Measurements from ENCODE around the gene GIPC3.
"Not testable (repeated sequence)": the region's sequence is repeated elsewhere in the genome, so short reads cannot be mapped to it uniquely, and the experiment has no call there.

Gene GIPC3

GRCh38 chr19:3550947-3551791, 34.1 kb upstream of the GIPC3 start:
- DNase-seq = no peak

GRCh38 chr19:3551792-3552095, 33.5 kb upstream of the GIPC3 start:
- no peak for DNase-seq

DNA sequence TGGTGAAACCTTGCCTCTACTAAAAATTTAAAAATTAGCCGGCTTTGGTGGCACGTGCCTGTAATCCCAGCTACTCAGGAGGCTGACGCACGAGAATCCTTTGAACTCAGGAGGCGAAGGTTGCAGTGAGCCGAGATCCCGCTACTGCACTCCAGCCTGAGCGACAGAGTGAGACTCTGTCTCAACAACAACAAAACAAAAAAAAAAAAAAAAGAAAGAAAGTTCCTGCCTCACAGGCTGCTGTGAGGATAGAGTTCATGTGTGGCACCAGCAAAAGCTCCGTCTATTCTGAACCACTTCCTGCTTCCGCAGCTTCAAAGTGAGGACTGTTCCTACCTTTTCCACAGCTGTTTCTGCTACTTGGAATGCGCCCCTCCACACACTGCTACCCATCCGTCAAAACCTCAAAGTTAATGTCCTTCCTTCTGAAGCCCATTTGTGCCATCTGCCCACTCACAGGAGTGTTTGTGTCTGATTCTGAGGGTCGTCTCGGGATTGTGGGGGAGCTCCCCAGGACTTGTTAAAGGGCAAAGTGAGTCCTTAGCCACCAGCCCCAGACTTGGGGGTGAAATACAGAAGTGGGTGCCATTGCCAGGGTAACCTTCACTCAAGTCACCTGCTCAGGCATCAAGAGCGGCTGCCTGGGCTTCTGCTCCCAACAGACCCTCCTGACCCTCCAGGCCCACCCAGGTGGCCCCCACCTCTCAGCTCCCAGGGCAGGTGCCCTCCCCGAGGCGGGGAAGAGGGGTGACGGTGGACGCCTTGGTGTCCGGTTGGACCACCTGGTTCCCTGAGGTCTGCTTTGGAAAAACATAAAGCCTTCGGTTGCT, 30.8 kb upstream of the GIPC3 start:
- peak; percentile 70 for DNase-seq

DNA sequence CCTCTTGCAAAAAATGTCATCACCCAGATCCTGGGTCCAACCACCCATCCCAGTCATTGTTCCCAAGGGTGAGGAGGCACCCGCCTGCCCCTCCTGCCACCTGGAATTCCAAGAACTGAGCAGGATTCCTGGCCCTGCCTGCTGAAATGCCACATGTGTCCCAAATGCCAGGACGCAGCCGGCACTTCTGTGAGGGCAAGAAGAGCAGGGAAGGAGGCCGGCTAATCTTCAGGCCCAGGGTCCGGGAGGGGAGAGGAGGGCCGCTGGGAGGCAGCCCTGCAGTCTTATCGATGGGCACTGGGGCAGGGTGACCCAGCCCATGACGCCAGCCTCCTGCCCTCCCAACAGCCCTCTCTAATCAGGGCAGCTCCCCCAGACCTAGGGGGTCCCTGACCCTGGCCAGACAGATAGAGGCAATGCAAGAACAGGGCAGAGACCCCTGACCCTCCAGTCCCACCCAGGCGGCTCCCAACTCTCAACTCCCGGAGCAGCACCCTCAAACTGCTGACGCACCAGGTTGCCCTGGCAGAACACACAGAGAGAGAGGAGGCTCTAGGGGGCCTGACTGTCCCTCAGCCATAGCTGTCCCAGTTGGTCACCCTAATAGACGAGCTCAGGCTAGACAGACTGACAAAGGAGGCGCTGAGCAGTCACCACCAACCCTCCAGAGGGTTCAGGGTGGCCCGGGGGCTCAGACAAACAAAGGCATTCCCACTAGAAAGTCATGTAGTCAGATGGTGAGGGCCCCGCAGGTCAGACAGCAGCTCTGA, 29.4 kb upstream of the GIPC3 start:
- DNase-seq = no peak

- DNase-seq = no peak
These were observed 28.8 kb upstream of the GIPC3 start for GRCh38 chr19:3556423-3556977.

GRCh38 chr19:3556978-3557460, 28.3 kb upstream of the GIPC3 start:
- peak; percentile 58 for DNase-seq

- DNase-seq = peak; percentile 96
These were observed 27.6 kb upstream of the GIPC3 start, which contains the start of gene MFSD12 for GRCh38 chr19:3557461-3558248. Gene MFSD12, minus strand, starts transcription at chr19:3557586. Its CDS starts 183 bp downstream, at chr19:3557403.

DNA sequence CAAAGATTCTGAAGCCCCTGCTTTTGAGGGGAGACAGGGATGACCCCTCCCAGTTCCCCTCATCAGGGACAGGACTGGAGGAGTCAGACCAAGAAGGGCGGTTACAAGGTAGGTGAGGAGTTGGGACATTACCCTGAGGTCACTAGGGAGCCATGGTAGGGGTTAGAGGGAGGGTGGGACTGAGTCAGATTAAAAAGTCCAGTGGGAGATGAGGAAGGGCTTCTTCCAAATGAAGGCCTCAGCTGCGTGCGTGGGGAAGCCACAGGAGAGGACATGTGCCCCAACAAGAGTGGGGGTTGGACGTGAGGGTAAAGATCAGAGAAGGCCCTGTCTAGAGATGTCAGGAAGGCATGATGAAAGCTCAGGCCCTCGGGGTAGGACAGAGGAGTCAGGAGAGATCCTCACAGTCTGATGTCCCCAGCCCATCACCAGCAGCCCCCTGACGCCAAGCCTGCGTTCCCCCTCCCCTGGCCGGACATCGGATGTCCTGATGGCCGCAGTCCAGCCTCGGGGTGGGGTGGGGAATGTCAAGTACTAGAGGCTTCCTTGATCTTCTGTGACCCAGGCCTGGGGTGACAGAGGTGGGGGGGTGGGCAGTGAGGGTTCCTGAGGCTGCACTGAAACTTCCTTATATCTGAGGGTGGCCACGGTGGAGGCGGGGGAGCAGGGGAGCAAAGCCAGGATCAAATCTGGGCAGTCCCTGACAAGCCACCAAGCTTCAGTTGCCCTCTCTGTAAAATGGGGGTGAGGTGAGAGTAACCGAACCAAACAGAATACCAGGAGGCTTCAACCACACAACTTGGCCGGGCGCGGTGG, 21.4 kb upstream of the GIPC3 start:
- no peak for DNase-seq

DNA sequence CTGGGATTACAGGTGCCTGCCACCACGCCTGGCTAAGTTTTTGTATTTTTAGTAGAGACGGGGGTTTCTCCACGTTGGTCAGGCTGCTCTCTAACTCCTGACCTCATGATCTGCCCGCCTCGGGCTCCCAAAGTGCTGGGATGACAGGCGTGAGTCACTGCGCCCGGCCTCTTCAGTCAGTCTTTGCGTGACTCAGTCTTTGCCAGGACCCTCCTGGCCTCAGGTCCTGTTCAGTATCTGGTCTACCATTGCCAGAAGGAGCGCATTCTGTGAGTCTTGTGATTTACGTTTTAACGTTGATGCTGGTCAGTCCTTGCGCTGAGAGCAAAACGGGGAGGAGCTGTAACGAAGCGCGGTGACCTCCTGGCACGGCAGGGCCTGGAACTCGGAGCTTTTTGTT, 20.1 kb upstream of the GIPC3 start:
- DNase-seq = no peak

DNA sequence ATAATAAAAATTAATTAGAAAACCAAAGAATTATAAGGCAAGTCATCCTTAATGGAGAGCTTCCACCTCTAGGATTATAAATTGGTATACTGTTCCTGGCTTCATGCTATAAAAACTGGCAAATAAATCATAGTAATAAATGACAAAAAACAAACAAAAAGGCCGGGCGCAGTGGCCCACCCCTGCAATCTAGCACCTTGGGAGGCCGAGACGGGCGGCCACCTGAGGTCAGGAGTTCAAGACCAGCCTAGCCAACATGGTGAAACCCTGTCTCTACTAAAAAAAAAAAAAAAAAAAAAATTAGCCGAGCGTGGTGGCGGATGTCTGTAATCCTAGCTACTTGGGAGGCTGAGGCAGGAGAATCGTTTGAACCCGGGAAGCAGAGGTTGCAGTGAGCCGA, 15.2 kb upstream of the GIPC3 start:
- not testable (repeated sequence) for DNase-seq

DNA sequence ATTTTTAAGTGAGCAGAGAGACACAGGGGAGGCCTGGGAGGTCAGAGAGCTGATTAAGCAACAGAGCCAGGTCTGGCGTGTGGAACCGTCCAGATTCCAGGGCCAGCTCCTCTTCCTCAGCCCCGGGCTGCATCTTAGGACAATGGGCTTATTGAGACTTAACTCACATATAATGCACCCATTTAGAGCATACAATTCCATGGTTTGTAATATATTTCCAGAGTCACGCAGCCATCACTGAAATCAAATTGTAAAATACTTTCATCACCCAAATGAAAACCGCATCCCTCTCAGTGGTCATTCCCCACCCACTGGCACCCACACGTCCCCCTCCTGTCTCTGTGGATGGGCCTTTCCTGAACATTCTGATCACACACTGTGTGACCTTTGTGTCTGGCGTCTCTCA, 14.7 kb upstream of the GIPC3 start:
- DNase-seq = no peak

DNA sequence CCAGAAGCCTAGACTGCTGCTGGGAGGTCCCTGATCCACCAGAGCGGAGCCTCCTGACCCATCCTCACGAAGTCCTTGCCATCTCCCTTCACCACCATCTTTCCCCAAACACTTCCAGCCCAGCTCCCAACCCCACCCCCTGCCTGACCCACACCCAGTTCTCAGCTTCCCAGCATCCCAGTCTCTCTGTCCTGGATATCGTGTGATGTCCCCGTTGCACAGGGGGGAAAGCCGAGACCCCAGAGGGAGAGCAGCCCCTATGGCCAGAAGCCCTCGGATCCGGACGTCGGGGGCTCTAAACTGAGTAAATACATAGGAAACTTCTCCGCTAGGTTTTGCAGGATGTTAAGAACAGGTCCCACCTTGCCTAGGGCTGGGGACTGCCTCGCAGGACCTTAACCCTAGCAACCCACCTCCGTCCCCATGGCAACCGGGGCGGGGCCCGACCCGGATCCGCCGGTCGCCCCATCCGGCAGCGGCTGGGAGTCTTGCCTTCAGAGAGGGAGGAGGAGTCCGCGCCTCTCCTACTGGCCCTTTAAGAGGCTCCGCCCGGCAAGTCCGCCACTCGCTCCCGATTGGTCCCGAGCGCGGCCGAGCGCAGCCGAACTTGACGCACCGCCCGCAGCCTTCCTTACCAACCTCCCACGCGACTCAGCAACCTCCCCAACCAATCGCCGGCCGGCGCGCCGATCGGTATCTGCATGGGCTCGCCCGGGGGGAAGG, 13.0 kb upstream of the GIPC3 start:
- peak; percentile 100 for DNase-seq

GRCh38 chr19:3572855-3573161, 12.5 kb upstream of the GIPC3 start, which contains the start of gene HMG20B:
Gene HMG20B, plus strand, starts transcription at chr19:3572944. Its CDS starts 366 bp downstream, at chr19:3573310.
- DNase-seq = no peak

DNA sequence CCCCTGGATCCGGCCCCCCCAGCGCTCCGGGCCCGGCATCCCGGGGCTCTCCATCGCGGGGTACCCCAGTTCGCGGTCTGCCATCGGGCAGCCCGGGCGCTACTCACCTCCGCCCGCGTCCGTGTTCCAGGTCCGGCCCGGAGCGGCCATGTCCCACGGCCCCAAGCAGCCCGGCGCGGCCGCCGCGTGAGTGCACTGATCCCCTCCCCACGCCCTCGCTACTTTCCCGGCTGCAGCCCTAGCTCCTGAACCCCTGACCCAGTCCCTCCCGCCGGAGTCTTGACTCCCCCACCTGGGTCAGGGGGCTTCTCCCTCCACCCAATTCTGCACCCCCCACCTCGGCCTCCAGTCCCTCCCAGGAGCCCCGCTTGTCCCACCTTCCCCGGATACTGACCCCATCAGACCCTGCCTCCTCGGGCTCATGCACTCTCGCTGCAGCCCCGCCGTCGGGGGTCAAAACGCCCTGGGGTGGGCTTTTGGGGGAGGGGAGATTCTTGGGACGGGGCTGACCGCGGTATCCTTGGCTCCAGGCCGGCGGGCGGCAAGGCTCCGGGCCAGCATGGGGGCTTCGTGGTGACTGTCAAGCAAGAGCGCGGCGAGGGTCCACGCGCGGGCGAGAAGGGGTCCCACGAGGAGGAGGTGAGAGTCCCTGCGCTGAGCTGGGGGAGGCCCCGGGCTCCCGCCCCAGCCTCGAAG, 12.0 kb upstream of the GIPC3 start:
- no peak for DNase-seq

DNA sequence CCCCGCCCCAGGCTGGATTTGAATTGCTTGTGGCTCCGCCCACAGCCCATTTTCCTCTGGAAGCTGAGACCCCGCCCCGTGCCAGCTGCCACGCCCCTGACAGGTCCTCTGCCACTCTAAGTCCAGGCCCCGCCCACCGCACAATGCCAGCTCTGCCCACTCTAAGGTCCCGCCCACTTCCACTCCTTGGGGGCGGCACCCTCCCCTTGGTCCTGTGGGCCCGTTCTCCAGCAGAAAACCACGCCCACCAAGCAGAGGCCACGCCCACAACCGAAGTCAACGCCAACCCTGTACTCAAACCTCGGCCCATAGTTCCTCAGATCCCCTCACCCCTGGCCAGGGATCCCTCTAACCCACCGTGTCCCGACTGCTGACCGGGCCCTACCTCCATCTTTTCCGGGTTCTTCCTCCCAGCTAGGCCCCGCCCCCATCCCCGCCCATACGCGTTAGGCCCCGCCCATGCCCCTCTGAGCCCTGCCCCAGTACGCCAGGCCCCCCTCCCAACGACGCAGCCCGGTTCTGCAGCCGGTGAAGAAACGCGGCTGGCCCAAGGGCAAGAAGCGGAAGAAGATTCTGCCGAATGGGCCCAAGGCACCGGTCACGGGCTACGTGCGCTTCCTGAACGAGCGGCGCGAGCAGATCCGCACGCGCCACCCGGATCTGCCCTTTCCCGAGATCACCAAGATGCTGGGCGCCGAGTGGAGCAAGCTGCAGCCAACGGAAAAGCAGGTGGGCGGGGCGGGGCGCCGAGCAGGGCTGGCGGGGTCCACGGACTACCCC, 11.2 kb upstream of the GIPC3 start:
- peak; percentile 88 for DNase-seq

- peak; percentile 27 for DNase-seq
These were observed 10.0 kb upstream of the GIPC3 start for GRCh38 chr19:3575260-3575741.

- DNase-seq = no peak
These were observed 9.2 kb upstream of the GIPC3 start for GRCh38 chr19:3575949-3576673.

Measured in CD4-positive, alpha-beta T cell treated with Interleukin-12 subunit alpha and Interleukin-12 subunit beta, for 1 hour (primary cell).